ENCODE data around the gene CD7.

DNA sequence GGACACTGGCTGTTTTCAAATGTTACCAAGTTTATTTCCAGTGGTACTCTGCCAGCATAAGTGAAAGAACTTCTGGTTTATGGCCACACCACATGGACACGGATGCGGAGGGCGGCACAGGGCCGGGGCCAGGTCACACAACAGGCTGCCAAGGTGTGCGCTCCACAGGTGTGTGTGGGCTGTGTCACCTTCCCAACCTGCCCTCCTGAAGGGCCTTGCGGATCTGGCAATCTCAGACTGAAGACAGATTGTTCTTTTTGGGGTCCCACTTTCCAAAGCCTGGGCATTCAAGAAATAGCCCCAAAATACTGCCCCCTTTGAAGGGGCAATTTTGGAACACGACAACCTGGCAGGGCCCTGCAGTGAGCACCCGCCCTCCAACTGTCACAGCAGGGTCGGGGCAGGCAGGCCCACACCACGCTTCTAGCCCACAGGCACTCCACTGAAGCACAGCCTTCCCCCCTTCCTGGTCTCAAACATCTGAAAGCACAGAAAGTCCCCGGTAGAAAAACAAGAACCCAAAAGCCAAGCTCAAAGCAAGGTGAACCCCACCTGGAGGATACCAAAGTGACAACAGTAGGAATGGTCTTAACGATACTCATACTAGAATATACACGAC lies 47.4 kb downstream of the CD7 start:
- TF ChIP-seq GLIS3 (CRISPR knock-in tag; IDR thresholded peaks at IDR 0.05) (no peak), TOX (CRISPR knock-in tag; IDR thresholded peaks at IDR 0.05; ENCODE audit: borderline replicate concordance) (no peak), ZNF565 (CRISPR knock-in tag; conservative IDR thresholded peaks at IDR 0.05; ENCODE audit: low read depth) (no peak), CREB5 (CRISPR knock-in tag; IDR thresholded peaks at IDR 0.05; ENCODE audit: low read depth) (no peak), TCF4 (CRISPR knock-in tag; IDR thresholded peaks at IDR 0.05; ENCODE audit: borderline replicate concordance) (no peak), ZFP30 (CRISPR knock-in tag; IDR thresholded peaks at IDR 0.05) (no peak), TSHZ2 (CRISPR knock-in tag; IDR thresholded peaks at IDR 0.05) (no peak), ZFP3 (CRISPR knock-in tag; IDR thresholded peaks at IDR 0.05) (no peak), RARB (CRISPR knock-in tag; IDR thresholded peaks at IDR 0.05) (no peak), ISL1 (CRISPR knock-in tag; IDR thresholded peaks at IDR 0.05) (no peak), ARNTL (CRISPR knock-in tag; IDR thresholded peaks at IDR 0.05; ENCODE audit: borderline replicate concordance, low read depth) (no peak), ZC3H10 (CRISPR knock-in tag; IDR thresholded peaks at IDR 0.05) (no peak), PATZ1 (CRISPR knock-in tag; IDR thresholded peaks at IDR 0.05; ENCODE audit: borderline replicate concordance) (no peak)
- TF ChIP-seq, protein P1, sequence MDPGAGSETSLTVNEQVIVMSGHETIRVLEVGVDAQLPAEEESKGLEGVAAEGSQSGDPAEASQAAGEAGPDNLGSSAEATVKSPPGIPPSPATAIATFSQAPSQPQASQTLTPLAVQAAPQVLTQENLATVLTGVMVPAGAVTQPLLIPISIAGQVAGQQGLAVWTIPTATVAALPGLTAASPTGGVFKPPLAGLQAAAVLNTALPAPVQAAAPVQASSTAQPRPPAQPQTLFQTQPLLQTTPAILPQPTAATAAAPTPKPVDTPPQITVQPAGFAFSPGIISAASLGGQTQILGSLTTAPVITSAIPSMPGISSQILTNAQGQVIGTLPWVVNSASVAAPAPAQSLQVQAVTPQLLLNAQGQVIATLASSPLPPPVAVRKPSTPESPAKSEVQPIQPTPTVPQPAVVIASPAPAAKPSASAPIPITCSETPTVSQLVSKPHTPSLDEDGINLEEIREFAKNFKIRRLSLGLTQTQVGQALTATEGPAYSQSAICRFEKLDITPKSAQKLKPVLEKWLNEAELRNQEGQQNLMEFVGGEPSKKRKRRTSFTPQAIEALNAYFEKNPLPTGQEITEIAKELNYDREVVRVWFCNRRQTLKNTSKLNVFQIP (CRISPR knock-in tag; IDR thresholded peaks at IDR 0.05; ENCODE audit: borderline replicate concordance, low read depth): no peak
